ENCODE data around the gene MTUS2. TPM values are rescaled to one million over a fixed set of nuclear protein-coding genes. Genes with fewer than 3 reads are reported as not detected.

MTUS2 gene
- total RNA-seq, 1 experiment from 2014 or later: 0.35 TPM

GRCh38 chr13:29449726-29450125, 629.6 kb downstream of the MTUS2 start:
- Histone ChIP-seq H4K8ac (replicated peaks; ENCODE audit: insufficient read length, low read depth, low read length) (no peak overlapping the region), H3K23ac (ENCODE audit: insufficient read length, low read depth, low read length) (no peak overlapping the region), H4K91ac (ENCODE audit: insufficient read length, low read depth, low read length) (no peak overlapping the region), H2BK120ac (ENCODE audit: low read depth, low read length, poor library complexity, severe bottlenecking) (no peak overlapping the region), H3K27ac (ENCODE audit: insufficient read length, low read depth, low read length) (no peak overlapping the region), H2BK15ac (ENCODE audit: low read depth, low read length) (no peak overlapping the region), H3K56ac (ENCODE audit: insufficient read length, low read depth, low read length) (no peak overlapping the region), H2BK5ac (ENCODE audit: insufficient read length, low read length) (no peak overlapping the region), H2BK12ac (ENCODE audit: insufficient read length, low read depth, low read length) (no peak overlapping the region), H3K14ac (ENCODE audit: insufficient read depth, low read length) (no peak overlapping the region), H3K4me2 (ENCODE audit: insufficient read depth, insufficient read length, low read length) (no peak overlapping the region), H3K4me1 (ENCODE audit: insufficient read depth, low read length) (peaks cover 4% of the 10 kb centered on the region; the same call in 1 of the 2 replicates), H4K20me1 (ENCODE audit: control insufficient read depth, insufficient read depth, insufficient read length) (no peaks in the 10 kb centered on the region), H3K27me3 (ENCODE audit: insufficient read depth, low read length) (no peaks in the 10 kb centered on the region), H2AFZ (ENCODE audit: low read length) (no peak overlapping the region), H2BK20ac (ENCODE audit: low read depth, low read length, poor library complexity, severe bottlenecking) (no peak overlapping the region), H3K79me2 (ENCODE audit: insufficient read depth, low read length) (no peaks in the 10 kb centered on the region), H2AK5ac (ENCODE audit: insufficient read length, low read length) (no peak overlapping the region), H3K9me3 (ENCODE audit: control insufficient read depth, low read depth, low read length) (no peaks in the 10 kb centered on the region), H3K4ac (ENCODE audit: low read depth, low read length) (no peak overlapping the region), H4K5ac (ENCODE audit: insufficient read length, low read depth, low read length) (no peak overlapping the region), H3K18ac (ENCODE audit: insufficient read length, low read depth, low read length) (no peak overlapping the region), H3K9ac (ENCODE audit: extremely low read depth, insufficient read length, low read length) (no peak overlapping the region), H3K79me1 (ENCODE audit: insufficient read depth, low read depth, low read length, poor library complexity, severe bottlenecking) (no peaks in the 10 kb centered on the region), H3T11ph (ENCODE audit: low read length) (no peak overlapping the region), H3K23me2 (ENCODE audit: insufficient read length, low read depth, low read length, poor library complexity, severe bottlenecking) (no peaks in the 10 kb centered on the region)
- Mint-ChIP-seq H3K27ac (peak overlapping the region in 1 of 3 experiments; percentile 60; a peak in 1 of 7 replicates), H3K36me3 (ENCODE audit: insufficient read depth in 1 of 3, low read depth in 3 of 3) (no peaks in the 10 kb centered on the region), H3K4me1 (peaks cover 9 to 11% of the 10 kb centered on the region in 2 experiments), H3K27me3 (ENCODE audit: low read depth) (no peaks in the 10 kb centered on the region), H3K4me3 (no peak overlapping the region), H3K9me3 (no peaks in the 10 kb centered on the region)
- no peak for DNase-seq
- WGBS (ENCODE audit: extremely low coverage, insufficient read length, low lambda C conversion rate): no CpG with 5 or more reads among the region's 7 CpGs
- no peak for TF ChIP-seq CTCF (conservative IDR thresholded peaks at IDR 0.05)

Data from H9 (cell line).